GM19351 (cell line): ENCODE measurements around the gene PLEKHA6.

Experiments
- ATAC-seq: cut with Tn5 transposase; IDR thresholded peaks from one replicate; pipeline ENCODE4 v1.9.1; 2021; ENCODE audit warnings: mild to moderate bottlenecking, moderate library complexity; ENCODE audit not compliant: unreplicated experiment

Gene PLEKHA6

DNA sequence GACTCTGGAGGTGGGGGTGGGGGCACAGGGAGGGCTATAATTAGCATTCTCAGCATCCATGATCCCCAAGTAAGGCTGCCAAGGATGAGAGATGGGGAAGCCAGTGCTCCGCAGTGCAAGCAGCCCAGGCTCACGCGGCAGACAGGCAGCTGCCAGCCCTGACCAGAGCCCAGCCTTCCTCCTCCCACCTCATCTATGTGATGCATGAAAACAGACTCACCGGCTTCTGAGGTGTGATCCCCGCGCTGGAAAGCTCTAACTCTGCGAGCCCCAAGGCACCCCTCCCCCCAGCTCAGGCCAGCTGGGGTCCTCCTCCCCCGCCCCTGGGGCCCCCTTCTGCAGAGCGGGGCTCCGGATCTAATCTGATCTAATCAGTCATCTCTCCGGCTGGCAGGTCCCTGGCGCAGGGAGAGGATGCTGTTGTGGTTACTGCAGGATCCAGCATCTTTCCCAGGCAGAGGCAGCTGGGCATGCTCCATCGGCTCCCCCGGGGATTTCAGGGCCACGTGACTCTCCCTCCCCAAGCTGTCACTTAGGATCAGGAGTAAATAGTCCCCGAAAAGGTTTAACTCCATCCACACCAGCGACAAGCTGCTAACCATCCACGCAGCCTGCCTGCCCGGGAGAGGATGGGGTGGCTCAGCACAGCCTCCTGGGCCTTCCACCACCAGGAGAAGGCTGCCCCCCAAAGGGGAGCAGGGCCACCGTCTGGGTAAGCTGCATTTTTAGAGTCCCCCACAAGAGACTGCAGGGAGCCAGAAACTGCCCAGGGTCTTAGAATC is at the start of gene PLEKHA6:
Gene PLEKHA6, minus strand, starts transcription at position 456 of the 782 bp plus-strand sequence. CDS start 86,202 bp downstream, outside the sequence.
- ATAC-seq: no peak

DNA sequence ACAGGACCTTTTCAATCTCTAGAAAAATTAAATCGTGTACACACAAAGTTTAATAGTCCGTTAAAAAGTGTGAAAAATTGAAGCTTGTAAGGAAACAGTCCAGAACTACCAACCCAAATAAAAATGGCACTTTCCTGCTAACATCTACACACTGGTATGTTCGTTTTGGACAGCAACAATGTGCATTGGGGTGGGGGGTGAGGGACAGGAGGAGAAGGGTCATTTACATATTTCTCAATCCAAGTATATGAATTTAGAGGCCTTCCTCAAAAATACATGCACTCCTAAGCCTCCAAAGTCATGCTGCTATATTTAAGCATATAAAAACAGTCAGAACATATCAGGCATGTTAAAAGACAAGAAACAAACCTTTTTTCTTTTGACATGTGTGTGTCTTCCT is 49.4 kb upstream of the PLEKHA6 start:
- no peak for ATAC-seq

- no peak for ATAC-seq
Observed at GRCh38 chr1:204408602-204409001, 48.9 kb upstream of the PLEKHA6 start.

DNA sequence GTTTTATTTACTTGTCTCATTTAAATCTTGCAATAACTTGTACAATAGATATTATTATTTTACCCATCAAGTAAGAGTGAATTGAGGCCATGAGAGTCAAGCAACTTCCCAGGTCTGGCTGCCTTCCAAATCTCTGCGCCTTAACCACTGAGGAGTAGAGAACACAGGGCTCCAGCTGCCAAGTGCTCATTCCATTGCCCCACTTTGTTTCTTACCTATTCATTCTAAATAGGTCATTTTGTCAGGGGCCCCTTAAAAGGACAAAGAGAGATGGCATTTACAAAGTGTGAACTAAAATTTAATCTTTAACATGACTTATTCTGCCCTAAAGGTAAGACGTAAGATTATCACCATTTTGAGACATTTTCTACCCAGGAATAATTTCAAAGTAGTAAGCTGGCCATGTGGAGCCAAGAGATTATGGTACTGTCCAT is 48.4 kb upstream of the PLEKHA6 start:
- ATAC-seq: no peak

GRCh38 chr1:204407295-204407971 is 47.7 kb upstream of the PLEKHA6 start:
- no peak for ATAC-seq

GRCh38 chr1:204406621-204407020 is 46.9 kb upstream of the PLEKHA6 start:
- ATAC-seq: no peak

DNA sequence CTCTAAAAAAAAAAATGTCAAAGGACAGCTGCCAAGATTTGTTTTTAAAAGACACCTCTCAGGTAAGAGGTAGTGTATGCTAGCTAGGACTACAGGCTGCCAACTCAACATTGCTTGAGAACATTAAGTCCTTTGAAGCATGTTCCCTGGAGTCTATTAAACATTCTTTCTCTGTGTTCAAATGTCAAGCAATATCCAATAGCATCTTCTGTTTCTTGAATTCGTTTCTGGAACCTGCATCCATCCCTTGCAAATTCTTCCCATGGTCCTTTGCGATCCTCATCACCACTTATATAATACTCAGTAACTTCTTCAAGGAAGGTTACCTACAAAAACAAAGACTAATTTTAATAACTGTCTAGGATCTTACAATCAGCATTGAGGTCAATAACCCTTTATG is 46.3 kb upstream of the PLEKHA6 start:
- no peak for ATAC-seq

GRCh38 chr1:204404629-204405028 is 44.9 kb upstream of the PLEKHA6 start:
- no peak for ATAC-seq

GRCh38 chr1:204402391-204402790 is 42.7 kb upstream of the PLEKHA6 start:
- ATAC-seq: no peak

DNA sequence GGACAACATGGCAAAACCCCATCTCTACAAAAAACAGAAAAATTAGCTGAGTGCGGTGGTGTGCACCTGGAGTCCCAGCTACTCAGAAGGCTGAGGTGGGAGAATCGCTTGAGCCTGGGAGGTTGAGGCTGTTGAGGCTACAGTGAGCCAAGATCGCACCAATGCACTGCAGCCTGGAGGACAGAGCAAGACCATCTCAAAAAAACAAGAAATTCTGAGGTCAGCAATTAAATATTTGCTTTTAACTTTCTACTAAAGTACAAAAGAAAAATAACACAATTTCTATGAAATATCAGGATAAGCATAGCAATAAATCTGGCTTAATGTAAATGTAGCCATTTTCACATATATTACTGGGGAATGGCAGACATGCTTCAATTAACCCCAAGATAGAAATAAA is 42.0 kb upstream of the PLEKHA6 start:
- ATAC-seq: no peak

DNA sequence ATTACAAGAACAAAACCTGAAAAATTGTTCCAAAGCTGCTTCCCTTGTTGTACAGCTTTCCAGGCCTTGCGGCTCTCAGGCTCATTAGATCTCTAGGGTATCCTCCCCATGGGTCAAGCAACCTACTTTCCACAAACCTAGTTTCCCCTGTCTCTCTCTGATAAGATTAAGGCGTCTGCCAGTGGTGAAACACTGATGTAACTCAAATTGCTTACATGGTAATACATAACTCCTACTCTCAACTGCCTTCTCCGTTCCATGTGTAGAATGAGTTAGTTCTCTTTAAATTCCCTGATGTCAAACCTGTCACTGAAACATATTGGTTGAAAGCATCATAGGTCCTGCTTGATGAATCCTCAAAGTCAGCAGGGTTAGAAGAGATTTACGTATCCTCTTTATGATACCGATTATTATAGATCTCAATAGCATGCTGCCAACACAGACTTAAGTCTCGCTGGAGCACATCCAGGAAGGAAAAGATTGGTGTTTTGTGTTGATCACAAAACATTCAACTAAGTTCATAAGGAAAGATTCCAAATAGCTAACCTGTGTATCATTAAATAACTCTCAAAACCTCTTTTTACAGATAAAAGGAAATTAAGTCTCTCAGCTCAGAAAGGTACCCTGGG is 41.3 kb upstream of the PLEKHA6 start:
- ATAC-seq: no peak

DNA sequence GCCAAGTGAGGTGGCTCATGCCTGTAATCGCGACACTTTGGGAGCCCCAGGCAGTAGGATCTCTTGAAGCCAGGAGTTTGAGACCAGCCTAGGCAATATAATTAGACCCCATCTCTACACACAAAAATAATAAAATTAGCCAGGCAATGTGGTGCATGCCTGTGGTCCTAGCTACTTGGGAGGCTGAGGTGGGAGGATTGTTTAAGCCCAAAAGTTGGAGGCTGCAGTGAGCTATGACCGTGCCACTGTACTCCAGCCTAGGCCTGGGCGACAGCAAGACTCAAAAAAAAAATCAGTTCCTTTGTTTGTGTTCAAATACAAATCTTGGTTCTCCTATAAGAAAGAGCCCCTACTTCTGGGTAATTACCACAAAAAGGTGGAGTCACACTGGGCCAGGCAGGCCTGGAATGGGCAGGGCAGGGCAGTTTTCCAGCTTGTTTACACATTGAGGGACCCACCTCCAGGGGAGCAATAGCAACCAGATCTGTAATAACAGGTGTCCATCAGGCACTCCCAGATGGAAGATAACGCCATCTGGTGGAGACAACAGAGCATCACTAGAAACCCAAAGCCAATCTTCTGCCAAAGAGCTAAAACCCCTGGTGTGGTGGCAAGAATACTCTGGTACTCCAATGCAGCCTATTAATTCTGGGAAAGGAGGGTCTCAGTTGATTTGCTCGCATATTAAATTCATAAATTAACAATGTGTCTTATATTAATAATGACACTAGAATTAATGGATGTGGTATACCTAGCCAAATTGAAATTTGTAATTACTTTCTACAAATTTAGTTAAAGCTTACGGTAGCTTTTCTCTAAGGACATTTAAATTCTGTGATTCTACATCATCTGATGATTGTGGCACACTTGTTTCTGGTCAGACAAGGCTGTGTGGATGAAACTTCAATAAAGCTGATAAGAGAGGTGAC is 38.7 kb upstream of the PLEKHA6 start:
- peak; percentile 72 for ATAC-seq

- ATAC-seq: no peak
Observed at GRCh38 chr1:204396015-204396583, 36.4 kb upstream of the PLEKHA6 start.

GRCh38 chr1:204391629-204392028 is 31.9 kb upstream of the PLEKHA6 start:
- no peak for ATAC-seq

GRCh38 chr1:204390751-204391466 is 31.2 kb upstream of the PLEKHA6 start:
- ATAC-seq: no peak

- no peak for ATAC-seq
Observed at GRCh38 chr1:204385727-204386126, 26.0 kb upstream of the PLEKHA6 start.

DNA sequence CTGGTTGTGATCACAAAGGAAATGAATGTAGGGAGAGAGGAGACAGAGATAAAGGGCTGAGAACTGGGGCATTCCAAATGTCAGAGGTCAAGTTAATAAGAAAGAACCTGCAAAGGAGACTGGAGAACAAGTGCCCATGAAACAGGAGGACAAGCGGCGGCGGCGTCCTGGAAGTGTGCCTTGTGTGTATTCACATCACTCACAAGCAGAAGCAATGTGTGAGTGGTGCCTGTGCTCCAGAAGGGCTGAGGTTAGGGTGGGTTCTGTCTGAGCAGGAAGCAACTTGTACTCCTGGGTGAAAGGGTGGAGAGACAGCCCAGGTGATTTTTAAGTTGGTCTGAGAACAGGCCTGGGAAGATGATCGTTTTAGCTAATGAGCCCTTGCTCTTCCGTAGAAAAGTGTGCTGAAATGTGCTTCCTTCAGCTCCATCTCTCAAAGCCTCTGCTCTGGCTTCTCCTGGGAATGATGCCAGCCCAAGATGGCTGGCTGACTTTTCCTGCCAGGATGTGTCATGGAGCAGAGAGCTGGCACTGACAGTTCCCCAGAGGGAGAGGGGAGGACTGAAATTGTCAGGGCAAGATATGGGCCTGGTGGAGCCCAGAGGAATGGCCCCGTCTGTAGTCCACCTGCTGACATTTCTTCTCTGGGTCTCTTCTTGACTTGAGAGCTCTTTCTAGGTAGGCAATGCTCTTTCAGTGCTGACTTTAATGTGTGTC is 25.1 kb upstream of the PLEKHA6 start:
- no peak for ATAC-seq

DNA sequence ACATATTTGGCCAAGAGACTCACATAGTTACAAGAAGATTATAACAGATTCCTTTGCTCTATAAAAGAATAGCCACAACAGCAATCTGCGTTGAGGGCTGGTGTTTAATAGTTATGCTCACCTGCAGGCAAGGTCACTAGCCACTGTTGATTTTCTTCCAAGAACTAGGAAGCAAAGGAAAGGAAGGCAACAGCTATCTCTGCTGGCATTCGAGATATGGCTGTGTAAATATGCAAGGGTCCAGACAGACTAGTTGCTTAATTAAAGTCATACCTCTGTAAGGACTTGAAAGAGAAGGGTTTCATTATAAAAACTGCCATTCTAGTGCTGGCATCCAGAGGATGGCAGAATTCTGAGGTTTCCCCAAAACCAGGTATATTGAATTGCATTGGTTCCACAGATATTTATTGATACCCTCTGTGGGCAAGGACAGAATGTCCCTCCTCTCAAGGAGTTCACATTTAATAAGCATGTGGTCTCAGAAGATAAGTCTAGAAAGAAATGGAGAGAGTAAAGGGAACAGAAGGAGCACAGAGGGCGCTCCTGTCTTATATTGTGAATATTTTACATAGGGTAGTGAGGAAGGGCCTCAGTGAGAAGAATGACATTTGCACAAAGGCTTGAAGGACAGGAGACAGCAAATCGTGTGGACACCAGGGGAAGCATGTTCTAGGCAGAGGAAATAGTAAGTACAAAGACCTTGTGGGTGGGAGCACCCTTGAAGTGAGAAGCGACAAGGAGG is 23.6 kb upstream of the PLEKHA6 start:
- ATAC-seq: no peak

GRCh38 chr1:204382714-204383083 is 23.0 kb upstream of the PLEKHA6 start:
- no peak for ATAC-seq
